HFF-Myc (cell line): ENCODE measurements around the gene ETV7.

Experiments
- DNase-seq: peaks from one replicate; pipeline ENCODE4 v3.0.0-alpha.2; 2011; ENCODE audit warnings: low read depth; ENCODE audit errors: extremely low read depth
- H3K4me3 ChIP-seq: replicated peaks from 2 replicates; pipeline ENCODE4 v1.5.1; 2011; ENCODE audit warnings: low read depth, mild to moderate bottlenecking, control low read depth, low read length
- CTCF ChIP-seq: IDR thresholded peaks from 2 replicates; pipeline ENCODE4 v1.5.1; 2012; ENCODE audit warnings: mild to moderate bottlenecking, low read depth, low read length, control low read depth; ENCODE audit errors: missing control alignments

Gene ETV7

DNA sequence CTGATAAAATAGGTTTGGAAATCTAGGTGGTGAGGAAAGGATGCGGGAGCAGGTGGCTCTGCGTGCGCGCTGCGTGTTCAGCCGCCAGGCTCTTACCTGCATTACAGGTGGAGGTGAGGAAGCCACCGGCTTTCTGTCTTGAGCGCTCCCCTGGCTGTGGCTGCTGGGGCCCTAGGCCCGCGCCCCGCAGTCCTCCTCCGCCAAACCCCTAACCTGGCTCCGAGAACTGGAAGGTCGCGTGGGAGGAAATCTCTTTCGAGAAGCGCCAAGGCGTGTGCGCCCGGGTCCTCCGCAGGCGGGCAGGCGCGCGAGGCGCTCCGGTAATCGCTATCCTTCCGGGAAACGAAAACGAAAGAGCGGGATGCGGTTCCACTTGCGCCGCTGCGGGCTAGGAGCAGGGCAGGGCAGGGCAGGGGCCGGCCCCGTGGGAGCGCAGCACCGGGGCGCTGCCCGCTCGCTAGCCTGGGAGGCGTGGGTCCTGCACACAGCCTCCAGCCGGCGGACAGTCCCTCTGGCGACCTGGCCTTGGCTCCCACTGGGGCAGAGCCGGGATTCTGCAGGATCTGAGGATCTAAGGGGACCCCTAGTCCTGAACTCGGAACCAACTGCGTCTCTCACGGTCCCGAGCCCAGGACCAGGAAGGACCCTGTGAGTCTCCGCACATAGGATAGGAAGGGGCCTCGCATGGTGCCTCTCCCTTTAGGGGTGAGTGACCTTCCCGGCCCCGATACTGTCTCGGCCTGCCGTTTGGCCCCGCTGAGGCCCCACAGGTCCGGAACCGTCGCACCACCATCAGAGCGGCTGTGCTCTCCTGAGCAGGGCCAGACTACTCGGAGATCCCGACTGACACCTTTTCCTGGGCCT, at the start of gene ETV7:
ETV7 (minus strand) TSS at position 230 of the 864 bp plus-strand sequence; CDS start at position 102, 128 bp downstream.
- peak within 1 kb of the TSS; percentile 54 for H3K4me3 ChIP-seq
- TF ChIP-seq CTCF: no peak
- no peak for DNase-seq

DNA sequence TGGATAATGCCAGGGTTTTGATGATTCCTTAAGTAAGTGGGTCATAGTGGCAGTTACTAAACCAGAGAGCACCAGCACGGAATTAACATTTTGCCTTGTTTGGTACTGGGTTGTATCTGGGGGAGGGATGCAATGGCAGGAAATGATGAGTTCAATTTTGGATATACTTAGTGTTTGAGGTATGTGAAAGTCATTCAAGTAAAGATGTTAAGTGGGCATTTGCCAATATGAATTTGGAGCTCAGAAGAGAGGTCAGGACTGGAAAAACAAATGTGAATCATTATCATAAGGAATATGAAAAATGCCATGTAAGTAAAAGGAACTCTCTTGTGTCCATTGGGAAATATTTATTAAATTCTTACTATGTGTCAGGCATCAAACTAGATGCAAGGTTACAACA, 49.0 kb upstream of the ETV7 start:
- DNase-seq: no peak
- TF ChIP-seq CTCF: no peak
- no peak overlapping the region for H3K4me3 ChIP-seq

DNA sequence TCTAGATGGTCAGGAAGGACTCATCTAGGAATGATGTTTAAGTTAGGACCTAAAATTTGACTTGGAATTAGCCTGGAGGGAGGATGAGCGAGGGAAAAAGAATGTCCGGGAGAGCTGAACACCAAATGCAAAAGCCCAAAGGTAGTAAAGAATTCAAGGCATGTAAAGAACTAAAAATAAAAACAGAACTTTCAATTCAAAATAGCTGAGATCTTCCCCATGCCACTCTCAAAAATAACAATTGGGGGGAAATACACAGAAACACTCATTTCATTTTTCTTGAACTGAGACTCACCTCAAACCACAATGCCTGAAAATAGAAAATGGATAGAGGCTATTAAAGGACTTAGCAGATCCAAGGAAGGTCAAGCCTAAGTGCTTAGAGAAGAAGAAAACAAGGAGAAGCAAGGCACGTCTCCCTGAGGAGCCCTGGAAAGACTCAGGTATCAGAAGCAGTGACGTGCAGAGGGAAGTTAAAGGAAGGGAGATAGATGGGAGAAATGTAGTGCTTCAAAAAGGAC, 44.7 kb upstream of the ETV7 start:
- no peak for DNase-seq
- no peak for TF ChIP-seq CTCF
- H3K4me3 ChIP-seq: no peak overlapping the region

- no peak for DNase-seq
- no peak overlapping the region for H3K4me3 ChIP-seq
- TF ChIP-seq CTCF: no peak
Measured at GRCh38 chr6:36431197-36431596, 43.7 kb upstream of the ETV7 start.

DNA sequence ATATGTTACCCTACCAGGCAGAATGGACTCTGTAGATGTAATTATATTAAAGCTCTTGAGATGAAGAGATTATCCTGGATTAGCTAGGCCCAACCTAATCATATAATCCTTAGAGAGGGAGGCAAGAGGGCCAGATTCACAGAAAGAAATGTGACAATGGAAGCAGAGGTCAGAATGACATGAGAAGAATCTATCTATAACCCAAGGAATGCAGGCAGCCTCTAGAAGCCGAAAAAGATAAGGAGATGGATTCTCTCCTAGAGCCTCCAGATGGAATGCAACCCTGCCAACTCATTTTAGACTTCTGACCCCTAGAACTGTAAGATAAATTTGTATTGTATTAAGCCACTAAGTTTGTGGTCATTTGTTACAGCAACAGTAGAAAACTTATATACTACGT, 42.9 kb upstream of the ETV7 start:
- no peak for DNase-seq
- TF ChIP-seq CTCF: no peak
- H3K4me3 ChIP-seq: no peak overlapping the region

DNA sequence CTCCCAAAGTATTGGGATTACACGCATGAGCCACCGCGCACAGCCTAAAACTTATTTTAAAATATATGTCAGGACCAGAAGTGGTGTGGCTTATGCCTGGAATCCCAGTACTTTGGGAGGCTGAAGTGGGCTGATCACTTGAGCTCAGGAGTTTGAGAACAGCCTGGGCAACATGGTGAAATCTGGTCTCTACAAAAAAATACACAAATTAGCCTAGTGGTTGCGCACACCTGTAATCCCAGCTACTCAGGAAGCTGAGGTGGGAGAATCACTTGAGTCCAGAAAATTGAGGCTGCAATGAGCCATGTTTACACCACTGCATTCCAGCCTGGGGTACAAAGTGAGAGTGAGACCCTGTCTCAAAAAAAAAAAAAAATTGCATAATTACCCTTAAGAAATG, 41.4 kb upstream of the ETV7 start:
- DNase-seq: no peak
- H3K4me3 ChIP-seq: no peak overlapping the region
- TF ChIP-seq CTCF: peak; percentile 49
